Measurements from ENCODE around the gene EFNA5. TPM values are rescaled to one million over a fixed set of nuclear protein-coding genes. Genes with fewer than 3 reads are reported as not detected.

Gene EFNA5
- polyA plus RNA-seq, 1 of the 3 experiments (the other 2 are of a cell fraction) = 0.81 TPM

DNA sequence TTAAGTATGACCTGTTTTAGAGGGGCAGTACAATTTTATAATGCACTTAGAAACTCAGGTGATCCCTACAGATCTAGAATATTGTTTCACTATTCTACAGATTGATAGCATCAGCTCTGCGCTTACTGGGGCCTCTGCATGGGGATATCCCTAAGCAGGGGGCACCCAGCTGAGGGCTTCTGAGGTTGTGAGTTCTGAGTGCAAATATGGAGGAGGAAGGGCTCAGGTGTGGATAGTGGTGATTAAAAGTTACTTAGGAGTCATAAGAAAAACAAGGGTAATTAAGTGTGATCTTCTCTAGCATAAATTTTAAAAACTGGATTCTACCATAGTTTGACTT is 274.4 kb downstream of the EFNA5 start:
- Histone ChIP-seq H3K4me1 (ENCODE audit: control insufficient read depth in 1 of 2, insufficient read depth in 2 of 2, low read depth in 1 of 2, low read length in 1 of 2) (peaks cover 0 to 11% of the 10 kb centered on the region in 2 experiments; a peak in 3 of 4 replicates), H3K79me2 (ENCODE audit: insufficient read depth) (no peaks in the 10 kb centered on the region), H2AFZ (ENCODE audit: low read depth) (no peak overlapping the region), H3K9ac (no peak overlapping the region), H3K27me3 (ENCODE audit: insufficient read depth) (no peaks in the 10 kb centered on the region), H3K9me3 (no peaks in the 10 kb centered on the region), H3K36me3 (replicated peaks in 1 of 2; ENCODE audit: control insufficient read depth in 1 of 2, insufficient read depth in 2 of 2, low read length in 1 of 2) (no peaks in the 10 kb centered on the region), H3K4me3 (ENCODE audit: low read depth in 2 of 2, low read length in 1 of 2) (no peak overlapping the region), H3K27ac (ENCODE audit: low read depth in 2 of 2, low read length in 1 of 2) (no peak overlapping the region; a peak in 1 of 4 replicates), H3K9me2 (no peaks in the 10 kb centered on the region), H3F3A (replicated peaks; ENCODE audit: insufficient read depth) (no peaks in the 10 kb centered on the region), H3K4me2 (no peak overlapping the region), H4K20me1 (ENCODE audit: insufficient read depth) (no peaks in the 10 kb centered on the region)
- no peak for DNase-seq
- 96% methylated on average over 1 of the region's 1 CpG for WGBS (ENCODE audit: low lambda C conversion rate)
- ChIA-PET CTCF (interaction anchor here (0.8 kb wide), 1 partner anchor 39 kb away, joined by 3 read pairs; no protein-coding TSS in a partner anchor), POLR2A (no interaction called here)
- TF ChIP-seq TEAD4 (IDR thresholded peaks at IDR 0.05; ENCODE audit: borderline replicate concordance, insufficient read depth) (no peak), ELF1 (IDR thresholded peaks at IDR 0.05) (no peak), GABPA (IDR thresholded peaks at IDR 0.05; ENCODE audit: low read depth) (no peak), RAD21 (IDR thresholded peaks at IDR 0.05; ENCODE audit: low read length) (no peak), FOXJ3 (CRISPR knock-in tag; IDR thresholded peaks at IDR 0.05) (no peak), JUND (IDR thresholded peaks at IDR 0.05) (no peak), RCOR1 (IDR thresholded peaks at IDR 0.05; ENCODE audit: low read length) (no peak), FOSL2 (IDR thresholded peaks at IDR 0.05; ENCODE audit: borderline replicate concordance, low read depth) (no peak), EZH2phosphoT487 (IDR thresholded peaks at IDR 0.05; ENCODE audit: borderline replicate concordance, low read depth) (no peak), RXRA (IDR thresholded peaks at IDR 0.05; ENCODE audit: borderline replicate concordance, low read depth) (no peak), GATA2 (CRISPR knock-in tag; IDR thresholded peaks at IDR 0.05) (no peak)
- TF ChIP-seq, protein P1, sequence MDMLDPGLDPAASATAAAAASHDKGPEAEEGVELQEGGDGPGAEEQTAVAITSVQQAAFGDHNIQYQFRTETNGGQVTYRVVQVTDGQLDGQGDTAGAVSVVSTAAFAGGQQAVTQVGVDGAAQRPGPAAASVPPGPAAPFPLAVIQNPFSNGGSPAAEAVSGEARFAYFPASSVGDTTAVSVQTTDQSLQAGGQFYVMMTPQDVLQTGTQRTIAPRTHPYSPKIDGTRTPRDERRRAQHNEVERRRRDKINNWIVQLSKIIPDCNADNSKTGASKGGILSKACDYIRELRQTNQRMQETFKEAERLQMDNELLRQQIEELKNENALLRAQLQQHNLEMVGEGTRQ (IDR thresholded peaks at IDR 0.05; ENCODE audit: borderline replicate concordance, low read depth, low read length) = no peak
- TF ChIP-seq, protein P2, sequence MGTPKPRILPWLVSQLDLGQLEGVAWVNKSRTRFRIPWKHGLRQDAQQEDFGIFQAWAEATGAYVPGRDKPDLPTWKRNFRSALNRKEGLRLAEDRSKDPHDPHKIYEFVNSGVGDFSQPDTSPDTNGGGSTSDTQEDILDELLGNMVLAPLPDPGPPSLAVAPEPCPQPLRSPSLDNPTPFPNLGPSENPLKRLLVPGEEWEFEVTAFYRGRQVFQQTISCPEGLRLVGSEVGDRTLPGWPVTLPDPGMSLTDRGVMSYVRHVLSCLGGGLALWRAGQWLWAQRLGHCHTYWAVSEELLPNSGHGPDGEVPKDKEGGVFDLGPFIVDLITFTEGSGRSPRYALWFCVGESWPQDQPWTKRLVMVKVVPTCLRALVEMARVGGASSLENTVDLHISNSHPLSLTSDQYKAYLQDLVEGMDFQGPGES (IDR thresholded peaks at IDR 0.05; ENCODE audit: low read depth, low read length) = no peak
- TF ChIP-seq, protein P3, sequence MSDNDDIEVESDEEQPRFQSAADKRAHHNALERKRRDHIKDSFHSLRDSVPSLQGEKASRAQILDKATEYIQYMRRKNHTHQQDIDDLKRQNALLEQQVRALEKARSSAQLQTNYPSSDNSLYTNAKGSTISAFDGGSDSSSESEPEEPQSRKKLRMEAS (IDR thresholded peaks at IDR 0.05; ENCODE audit: low read depth) = no peak
- TF ChIP-seq, protein P4, sequence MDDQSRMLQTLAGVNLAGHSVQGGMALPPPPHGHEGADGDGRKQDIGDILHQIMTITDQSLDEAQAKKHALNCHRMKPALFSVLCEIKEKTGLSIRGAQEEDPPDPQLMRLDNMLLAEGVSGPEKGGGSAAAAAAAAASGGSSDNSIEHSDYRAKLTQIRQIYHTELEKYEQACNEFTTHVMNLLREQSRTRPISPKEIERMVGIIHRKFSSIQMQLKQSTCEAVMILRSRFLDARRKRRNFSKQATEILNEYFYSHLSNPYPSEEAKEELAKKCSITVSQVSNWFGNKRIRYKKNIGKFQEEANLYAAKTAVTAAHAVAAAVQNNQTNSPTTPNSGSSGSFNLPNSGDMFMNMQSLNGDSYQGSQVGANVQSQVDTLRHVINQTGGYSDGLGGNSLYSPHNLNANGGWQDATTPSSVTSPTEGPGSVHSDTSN (IDR thresholded peaks at IDR 0.05) = no peak
- TF ChIP-seq, protein P5, sequence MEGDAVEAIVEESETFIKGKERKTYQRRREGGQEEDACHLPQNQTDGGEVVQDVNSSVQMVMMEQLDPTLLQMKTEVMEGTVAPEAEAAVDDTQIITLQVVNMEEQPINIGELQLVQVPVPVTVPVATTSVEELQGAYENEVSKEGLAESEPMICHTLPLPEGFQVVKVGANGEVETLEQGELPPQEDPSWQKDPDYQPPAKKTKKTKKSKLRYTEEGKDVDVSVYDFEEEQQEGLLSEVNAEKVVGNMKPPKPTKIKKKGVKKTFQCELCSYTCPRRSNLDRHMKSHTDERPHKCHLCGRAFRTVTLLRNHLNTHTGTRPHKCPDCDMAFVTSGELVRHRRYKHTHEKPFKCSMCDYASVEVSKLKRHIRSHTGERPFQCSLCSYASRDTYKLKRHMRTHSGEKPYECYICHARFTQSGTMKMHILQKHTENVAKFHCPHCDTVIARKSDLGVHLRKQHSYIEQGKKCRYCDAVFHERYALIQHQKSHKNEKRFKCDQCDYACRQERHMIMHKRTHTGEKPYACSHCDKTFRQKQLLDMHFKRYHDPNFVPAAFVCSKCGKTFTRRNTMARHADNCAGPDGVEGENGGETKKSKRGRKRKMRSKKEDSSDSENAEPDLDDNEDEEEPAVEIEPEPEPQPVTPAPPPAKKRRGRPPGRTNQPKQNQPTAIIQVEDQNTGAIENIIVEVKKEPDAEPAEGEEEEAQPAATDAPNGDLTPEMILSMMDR (IDR thresholded peaks at IDR 0.05) = no peak

Data from SK-N-SH (cell line).